HG03064 (cell line): ENCODE results near the gene CXXC1.
"Not testable (repeated sequence)": the region's sequence is repeated elsewhere in the genome, so short reads cannot be mapped to it uniquely, and the experiment has no call there.

Experiments used
- ATAC-seq: cut with Tn5 transposase; IDR thresholded peaks from one replicate; pipeline ENCODE4 v1.9.1; 2021; ENCODE audit warnings: low read depth; ENCODE audit not compliant: unreplicated experiment

The CXXC1 gene

DNA sequence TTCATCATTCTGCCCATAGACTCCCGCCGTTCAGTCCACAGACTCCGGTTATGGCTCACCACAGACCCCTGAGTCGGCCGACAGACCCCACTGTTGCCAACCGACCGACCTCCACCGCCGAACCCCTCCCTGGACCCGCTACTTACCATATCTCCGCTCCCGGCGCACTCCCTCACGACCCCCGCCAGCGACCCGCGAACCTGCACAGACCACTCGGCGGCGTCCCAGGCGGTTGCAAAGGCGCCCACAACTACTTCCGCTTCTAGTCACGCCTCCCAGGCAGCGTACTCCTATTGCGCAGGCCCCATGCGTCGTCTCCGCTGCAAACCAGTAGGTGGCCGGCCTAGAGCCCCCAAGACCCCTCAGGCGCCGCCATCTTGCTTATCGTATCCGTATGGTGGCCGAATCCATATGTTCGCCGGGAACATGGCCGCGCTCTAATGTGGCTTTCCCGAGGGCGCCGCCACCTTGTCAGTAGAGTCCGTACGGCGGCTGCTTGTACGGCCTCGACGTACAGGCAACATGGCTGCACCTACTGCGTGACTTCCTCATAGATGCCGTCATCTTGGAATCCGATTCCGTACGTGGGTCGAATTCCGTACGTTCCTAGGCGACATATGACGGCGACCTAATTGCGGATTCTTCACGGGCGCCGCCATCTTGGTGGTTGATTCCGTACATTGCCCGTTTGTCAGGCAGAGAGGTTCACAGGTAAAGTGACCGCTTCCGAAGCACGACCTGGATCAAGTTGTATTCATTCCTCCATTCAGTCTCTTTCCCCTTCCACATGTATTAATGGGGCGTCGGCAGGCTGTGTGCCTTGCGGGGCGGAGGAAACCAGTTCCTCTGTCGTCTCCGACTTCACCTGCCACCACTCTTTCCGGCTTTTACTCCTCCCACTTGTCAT is at the start of gene CXXC1:
Gene CXXC1, minus strand, starts transcription at position 252 of the 907 bp plus-strand sequence. Its CDS starts 103 bp downstream, at position 149.
- peak; percentile 85 for ATAC-seq

DNA sequence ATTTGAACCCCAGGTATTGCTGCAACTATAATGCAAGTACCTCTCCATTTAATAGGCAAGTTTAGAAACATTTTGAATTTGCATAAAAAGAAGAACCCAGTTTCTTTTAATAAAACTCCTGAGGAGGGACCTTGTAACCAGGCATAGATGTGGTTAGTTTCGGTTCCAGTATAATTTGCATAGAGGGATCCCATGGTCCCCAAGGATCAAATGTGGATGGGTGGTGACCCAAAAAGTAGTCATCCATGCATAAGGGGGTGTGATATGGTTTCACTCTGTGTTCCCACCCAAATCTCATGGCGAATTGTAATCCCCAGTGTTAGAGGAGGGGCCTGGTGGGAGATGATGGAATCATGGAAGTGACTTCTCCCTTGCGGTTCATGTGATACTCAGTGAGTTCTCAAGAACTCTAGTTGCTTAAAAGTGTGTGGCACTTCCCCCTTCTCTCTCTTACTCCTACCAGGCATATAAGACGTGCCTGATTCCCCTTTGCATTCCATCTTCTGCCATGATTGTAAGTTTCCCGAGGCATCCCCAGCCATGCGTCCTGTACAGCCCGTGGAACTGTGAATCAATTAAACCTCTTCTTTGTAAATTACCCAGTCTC is 47.2 kb upstream of the CXXC1 start:
- ATAC-seq, result no peak

DNA sequence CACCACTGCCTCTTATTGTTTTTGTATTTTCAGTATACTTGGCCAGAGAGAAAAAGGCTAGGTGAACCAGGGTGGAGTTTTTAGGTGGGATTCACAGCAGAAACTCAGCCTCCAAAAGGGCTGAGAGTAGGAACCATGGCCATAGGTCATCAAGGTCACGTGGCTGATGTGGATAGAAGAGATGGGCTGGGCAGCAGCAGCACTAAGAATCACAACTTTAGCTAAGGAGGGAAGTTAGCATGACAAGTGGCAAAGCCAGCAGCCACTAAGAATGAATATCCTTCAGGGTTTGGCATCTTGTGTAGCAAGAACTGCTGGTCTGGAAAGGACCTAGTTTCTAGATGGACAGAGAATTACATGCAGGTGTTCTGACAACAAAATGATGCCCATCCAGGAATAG is 44.2 kb upstream of the CXXC1 start:
- no peak for ATAC-seq

DNA sequence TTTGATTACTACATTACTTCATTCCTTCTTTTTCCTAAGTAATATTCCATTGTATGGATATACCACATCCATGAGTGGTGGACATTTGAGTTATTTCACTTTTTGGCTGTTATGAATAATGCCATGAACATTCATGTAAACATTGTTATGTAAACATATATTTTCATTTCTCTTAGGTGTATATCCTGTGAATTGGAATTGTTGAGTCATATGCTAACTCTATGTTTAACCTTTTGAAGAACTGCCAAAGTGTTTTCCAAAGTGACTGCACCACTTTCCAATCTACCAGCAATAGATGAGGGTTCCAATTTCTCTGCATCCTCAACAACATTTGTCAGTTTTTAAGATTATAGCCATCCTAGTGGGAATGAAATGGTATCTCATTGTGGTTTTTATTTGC is 42.7 kb upstream of the CXXC1 start:
- ATAC-seq, result no peak

DNA sequence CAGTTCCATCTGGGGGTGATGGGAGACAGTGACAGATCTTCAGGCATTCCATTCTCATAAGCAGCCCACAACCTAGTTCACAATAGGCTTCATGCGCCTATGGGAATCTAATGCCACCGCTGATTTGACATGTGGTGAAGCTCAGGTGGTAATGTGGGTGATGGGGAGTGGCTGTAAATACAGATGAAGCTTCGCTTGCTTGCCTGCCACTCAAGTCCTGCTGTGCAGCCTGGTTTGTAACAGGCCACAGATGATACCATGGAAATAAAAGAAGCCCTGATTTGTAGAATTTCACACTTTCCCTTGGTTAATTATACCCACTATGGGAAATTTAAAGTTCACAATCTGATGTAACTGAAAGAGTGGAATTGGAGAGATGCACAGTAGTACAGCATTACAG is 40.5 kb upstream of the CXXC1 start:
- no peak for ATAC-seq

DNA sequence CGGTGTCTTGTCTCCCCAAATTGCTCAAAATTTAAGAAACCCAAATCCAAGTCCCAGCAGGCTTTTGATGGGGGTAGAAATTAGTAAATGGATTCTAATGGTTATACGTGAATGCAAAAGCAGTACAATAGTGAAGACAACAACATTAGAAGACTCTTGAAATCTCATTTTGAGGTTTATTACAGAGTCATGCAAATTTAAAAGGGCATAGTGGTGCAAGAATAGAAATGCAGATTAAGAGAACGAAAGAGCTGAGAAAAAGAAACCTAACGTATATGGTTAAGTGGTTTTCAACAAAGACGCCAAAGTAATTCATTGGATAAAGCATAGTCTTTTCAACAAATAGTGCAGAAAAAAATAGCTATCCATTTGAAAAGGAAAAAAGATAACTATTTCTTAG is 33.2 kb upstream of the CXXC1 start:
- ATAC-seq, result no peak

DNA sequence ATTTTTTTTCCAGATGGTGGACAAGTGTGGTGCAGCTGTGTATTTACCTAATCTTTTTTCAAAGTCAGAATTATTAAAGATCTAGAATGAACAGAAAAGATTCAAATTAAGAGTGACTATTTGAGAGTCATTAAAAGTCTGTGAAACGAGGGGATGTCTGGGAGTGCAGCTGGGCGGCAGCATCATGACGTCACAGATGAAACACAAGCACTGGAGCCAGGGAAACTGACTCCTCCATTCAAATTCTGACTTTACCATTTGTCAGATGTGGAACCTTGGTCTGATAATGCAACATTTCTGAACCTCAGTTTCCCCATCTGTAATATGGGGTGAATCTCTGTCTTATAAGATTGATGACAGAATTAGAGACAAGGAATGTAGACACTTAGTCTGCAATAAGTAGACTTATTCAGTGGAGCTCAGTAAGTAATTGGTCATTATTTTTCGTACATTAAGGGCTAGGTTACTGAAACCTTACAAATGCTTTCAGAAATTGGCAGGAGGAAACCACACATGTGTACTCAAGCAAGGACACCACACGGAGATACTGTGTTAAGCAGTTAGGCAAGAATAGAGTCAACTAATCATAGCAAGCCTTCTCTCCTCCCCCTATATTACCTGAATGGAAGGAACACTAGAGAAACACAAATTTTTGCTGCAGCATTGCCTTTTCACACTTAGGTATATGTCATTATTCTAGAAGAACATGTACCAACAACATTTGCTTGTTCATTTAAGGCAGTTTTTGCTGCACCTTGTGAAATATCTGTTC is 27.8 kb upstream of the CXXC1 start:
- ATAC-seq, result peak; percentile 66

DNA sequence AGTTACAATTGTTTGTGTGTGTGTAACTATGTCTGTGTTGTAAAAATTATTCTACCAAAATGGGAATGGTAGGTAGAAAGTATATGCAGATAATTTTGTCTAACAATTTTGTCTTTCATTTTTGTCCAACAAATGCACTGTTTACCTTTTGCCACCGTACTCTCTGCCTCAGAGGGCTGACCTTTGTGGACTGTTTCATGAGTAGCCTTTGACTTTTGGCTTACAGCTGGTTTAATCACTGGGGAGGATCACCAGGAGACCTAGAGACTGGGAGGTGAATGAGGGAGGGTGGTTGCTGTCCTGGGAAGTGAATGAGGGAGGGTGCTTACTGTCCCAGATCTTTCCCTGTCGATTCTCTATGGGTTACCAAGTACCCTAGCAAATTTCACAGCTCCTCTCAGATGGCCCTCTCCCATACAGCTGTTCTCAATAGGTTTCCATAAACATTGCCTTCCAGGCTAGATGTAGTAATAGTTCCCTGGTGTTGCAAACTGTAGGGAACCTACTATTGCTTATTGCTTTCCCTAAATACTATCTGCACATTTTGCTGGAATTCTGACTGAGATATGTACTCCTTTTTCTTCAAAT is 26.5 kb upstream of the CXXC1 start:
- no peak for ATAC-seq

DNA sequence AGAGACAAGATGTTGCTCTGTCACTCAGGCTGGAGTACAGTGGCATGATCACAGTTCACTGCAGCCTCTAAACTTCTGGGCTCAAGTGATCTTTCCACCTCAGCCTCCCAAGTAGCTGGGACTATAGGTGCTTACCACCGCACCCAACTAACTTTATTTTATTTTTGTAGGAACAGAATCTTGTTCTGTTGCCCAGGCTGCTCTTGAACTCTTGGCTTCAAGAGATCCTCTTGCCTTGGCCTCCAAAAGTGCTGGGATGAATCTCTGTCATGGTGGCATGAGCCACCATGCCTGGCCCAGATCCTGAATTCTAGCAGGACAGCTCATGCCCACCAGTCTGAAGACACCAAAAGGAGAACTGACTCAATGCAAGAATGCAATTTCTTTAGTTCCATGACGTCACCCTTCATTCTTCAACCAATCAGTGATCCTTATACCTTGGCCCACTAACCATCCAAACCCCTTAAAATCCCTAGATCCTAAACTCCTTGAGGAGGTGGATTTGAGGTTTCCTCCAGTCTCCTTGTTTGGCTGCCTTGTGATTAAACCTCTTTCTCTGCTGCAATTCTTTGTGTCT is 25.6 kb upstream of the CXXC1 start:
- peak; percentile 30 for ATAC-seq

DNA sequence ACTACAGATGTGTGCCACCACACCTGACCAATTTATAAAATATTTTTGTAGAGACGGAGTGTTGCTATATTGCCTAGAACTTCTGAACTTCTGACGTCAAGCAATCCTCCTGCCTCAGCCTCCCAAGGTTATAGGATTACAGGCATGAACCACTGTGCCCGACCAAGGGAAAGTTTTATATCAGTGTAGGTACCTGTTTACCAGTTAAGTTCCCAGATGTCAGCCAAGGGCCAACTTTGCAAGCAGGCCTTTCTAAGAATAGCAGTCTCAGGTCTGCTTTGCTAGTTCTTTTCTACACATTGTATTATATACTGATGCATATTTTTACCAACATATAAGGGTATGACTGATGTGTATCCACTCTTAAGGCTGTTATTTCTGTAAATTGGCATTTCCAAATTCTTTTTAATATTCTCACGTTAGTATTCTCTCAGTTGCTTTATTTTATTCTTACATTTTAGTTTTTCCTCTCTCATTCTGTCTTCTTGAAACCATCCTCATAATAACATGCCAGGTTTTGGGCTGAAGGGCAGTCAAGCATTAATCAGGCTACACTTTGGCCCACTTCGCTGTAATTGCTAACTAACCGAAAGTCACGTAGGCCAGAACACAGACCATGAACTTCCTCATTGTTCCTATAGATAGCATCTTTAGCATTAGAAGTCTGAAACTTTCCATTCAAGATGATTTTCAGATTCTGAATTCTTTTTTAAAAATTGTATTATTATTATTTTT is 25.0 kb upstream of the CXXC1 start:
- peak; percentile 56 for ATAC-seq

DNA sequence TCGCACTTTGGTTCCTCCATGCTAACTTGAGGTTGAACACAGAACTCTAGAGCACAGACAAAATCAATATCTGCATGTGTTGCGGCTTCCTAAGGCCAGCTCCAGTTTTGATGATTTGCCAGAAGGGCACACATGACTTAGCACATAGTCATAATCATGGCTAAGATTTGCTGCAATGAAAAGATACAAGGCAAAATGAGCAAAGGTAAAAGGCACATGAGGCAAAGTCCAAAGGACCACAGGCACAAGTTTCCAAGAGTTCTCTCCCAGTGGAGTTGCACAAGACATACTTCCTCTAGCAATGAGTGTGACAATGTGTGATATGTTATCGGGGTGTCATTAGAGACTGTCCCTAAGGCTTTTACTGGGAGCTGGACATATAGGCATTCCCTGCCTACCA is 24.2 kb upstream of the CXXC1 start:
- ATAC-seq, result no peak

DNA sequence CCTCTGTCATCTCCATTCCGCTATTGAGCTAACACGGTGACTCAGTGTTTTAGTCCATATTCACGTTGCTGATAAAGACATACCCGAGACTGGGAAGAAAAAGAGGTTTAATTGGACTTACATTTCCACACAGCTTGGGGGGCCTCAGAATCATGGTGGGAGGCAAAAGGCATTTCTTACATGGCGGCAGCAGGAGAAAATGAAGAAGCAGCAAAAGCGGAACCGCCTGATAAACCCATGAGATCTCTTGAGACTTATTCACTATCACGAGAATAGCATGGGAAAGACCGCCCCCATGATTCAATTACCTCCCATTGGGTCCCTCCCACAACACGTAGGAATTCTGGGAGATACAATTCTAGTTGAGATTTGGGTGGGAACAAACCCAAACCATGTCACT is 22.6 kb upstream of the CXXC1 start:
- ATAC-seq, result no peak

DNA sequence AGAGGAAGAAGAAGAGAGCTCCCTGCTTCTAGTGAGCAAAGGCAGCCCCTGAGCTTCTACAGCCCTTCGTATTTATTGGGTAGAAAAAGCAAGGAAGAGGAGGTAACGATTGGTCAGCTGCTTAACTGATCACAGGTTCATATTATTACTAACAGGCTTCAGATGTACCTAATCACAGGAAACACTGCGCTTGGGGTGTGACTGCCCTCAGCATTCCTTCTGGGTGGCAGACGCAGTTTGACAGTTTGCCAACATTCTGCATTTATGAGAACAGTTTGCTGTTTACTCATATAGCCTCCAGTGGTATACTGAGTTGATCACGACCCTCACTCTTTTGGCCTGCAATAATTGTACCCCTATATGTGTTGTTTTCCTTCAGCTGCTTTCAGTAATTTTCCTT is 21.4 kb upstream of the CXXC1 start:
- not testable (repeated sequence) for ATAC-seq

DNA sequence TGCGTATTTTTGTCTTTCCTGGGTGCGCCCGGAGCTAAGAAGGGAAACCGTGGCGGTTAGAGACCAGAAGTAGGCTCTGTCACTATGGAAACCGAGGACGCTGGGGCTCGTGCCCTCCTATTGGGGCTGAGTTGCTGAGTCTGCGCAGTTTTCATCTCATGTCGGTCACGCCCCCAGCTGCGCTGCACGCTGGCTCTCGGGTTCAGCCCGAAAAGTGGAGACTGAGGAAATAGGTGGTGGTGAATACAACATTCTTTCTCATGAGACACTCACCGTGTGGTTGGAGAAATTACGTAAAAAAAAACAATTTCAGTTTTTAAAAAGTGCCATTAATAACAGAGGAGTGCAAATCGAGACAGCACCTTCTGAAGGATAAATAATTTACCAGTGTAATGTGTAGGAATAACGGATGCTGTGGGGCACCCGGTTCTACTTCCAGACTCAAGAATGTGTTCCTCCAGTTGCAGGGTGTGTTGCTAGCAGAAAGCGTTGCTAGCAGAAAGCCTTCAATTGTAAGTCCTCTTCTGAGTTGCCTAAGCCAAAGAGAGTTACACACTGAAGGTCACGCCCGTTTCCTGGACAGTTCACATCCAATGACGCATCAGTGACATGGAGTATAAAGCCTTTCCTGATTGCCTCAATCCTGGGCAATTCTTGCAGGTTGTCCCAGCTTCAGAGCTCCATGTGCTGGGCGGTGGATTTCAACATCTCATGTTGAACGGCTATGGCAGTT is 20.4 kb upstream of the CXXC1 start:
- ATAC-seq, result peak; percentile 80

DNA sequence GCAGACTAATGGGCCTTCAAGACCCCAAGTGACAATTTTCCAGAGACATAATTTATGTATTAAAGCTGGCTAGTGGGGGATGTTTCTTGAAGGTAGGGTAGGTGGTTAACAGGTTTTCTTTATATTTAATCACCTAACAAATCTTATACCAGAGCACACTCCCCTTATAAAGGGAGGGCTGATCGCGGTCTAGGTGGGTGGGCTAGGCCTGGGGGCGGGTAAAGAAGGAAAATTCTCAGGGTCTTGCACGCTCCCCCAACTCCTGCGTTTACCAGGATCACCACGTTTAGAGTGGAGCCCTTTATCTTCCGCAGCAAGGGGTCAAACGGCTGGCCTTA is 19.9 kb upstream of the CXXC1 start:
- ATAC-seq, result no peak

DNA sequence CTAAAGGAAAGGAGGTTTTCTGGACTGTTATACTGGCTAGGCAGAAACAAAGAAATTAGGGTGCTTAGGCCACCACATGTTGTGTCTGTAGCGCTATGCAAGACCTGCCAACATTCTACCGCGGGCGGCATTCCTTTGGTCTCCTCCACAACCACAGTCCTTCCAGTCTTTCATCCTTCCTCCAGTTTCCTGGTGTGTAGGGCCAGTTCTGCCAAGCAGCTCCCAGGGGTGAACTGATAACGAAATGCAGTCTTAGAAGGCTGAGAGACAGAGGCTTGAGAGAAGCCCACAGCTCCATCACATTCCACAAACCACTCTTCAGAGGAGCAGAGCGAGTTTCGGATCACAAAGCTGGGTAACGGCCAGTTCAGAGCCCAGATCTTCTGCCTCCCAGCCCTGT is 19.5 kb upstream of the CXXC1 start:
- no peak for ATAC-seq

DNA sequence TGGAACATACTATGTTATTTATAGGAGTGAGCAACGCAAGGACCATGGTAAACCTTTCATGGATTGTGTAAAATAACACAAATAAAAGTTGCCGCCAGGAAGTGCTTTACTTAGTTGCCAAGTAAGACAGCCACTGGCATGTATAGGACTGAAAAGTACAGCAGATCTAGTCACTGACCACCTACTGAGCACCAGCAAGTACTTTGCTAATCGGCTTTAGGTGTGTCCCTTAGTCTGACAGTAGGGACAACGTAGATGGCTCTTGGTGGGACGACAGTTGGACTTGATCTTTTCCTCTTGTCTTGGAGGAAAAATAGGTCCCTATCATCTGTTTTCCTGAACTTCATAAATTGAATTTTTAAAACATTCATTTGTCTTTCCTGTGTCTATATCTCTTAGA is 13.6 kb upstream of the CXXC1 start:
- ATAC-seq, result no peak

DNA sequence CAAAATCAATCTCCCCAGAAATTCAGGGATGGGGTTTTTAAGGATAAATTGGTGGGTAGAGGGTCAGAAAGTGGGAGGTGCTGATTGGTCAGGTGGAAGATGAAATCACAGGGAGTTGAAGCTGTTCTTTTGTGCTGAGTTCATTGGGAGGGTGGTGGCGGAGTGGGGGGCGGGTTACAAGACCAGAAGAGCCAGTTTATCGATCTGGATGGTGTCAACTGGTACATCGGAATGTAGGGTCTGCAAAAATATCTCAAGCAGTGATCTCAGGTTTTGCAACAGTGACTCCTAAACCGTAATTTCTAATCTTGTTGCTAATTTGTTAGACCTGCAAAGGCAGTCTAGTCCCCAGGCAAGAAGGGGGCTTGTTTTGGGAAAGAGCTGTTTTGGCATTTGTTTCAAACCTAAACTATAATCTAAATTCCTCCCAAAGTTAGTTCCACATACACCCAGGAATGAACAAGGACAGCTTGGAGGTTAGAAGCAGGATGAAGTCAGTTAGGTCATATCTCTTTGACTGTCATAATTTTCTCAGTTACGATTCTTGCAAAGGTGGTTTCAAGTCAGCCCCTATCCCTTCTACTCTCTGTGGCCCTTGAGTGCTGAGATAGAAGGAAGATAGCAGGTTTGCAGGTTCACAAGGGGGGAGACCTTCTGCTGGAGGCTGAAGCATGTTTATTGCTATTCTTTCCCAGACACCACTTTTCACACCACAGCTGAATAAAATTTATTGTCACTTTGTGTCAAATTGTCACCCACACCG is 12.3 kb upstream of the CXXC1 start:
- ATAC-seq, result no peak
